IMR-90 (cell line): Measurements from ENCODE around the gene RRP15. TPM values are rescaled to one million over a fixed set of nuclear protein-coding genes. Genes with fewer than 3 reads are reported as not detected.

Source experiments
- ATAC-seq: fragments of 200-7000 bp; cut with Tn5 transposase; 2 replicates; pipeline ENCODE4 v1.9.1; 2020; ENCODE audit warnings: low read depth, mild to moderate bottlenecking, moderate library complexity
- BruUV-seq: library from RNA; stranded (reverse); fragments of 400-500 nt; replicated peaks from 2 replicates; lab custom pipeline; 2021; lab: Mats Ljungman, UMichigan
- CTCF ChIA-PET: fragments of 300-600 bp; formaldehyde crosslinking; extraction: SDS; loops from one replicate; lab custom pipeline; 2021; ENCODE audit warnings: antibody characterized with exemption; lab: Yijun Ruan, JAX
- POLR2A ChIA-PET: fragments of 300-600 bp; sonication (Branson Sonifier 250); formaldehyde crosslinking; loops from one replicate; lab custom pipeline; 2022; ENCODE audit warnings: antibody characterized with exemption; ENCODE audit not compliant: unreplicated experiment; lab: Charles Lee
- DNase-seq: peaks from one replicate; pipeline ENCODE4 v3.0.0; 2013
- H2AFZ ChIP-seq: replicated peaks from 2 replicates; pipeline ENCODE3; 2013; ENCODE audit warnings: low read length, mild to moderate bottlenecking; ENCODE audit not compliant: poor library complexity
- H2AK5ac ChIP-seq: 2 replicates; pipeline ENCODE4 v1.6.1; 2013; ENCODE audit warnings: low read depth, low read length, inconsistent platforms
- H2AK9ac ChIP-seq: replicated peaks from 2 replicates; pipeline ENCODE3; 2013; ENCODE audit warnings: mild to moderate bottlenecking, low read depth, low read length, moderate library complexity; ENCODE audit not compliant: poor library complexity
- H2BK120ac ChIP-seq: 2 replicates; pipeline ENCODE4 v1.6.1; 2013; ENCODE audit warnings: low read depth, low read length, inconsistent platforms
- H2BK15ac ChIP-seq: 3 replicates; pipeline ENCODE4 v1.6.1; 2013; ENCODE audit warnings: low read depth, low read length, inconsistent platforms
- H2BK20ac ChIP-seq: 2 replicates; pipeline ENCODE4 v1.6.1; 2013; ENCODE audit warnings: low read depth, mild to moderate bottlenecking, inconsistent platforms, low read length, moderate library complexity
- H2BK5ac ChIP-seq: 2 replicates; pipeline ENCODE4 v1.6.1; 2013; ENCODE audit warnings: mild to moderate bottlenecking, low read depth, low read length, inconsistent platforms; ENCODE audit not compliant: poor library complexity, severe bottlenecking
- H3K14ac ChIP-seq: replicated peaks from 2 replicates; pipeline ENCODE4 v1.6.1; 2013; ENCODE audit warnings: low read depth, low read length, inconsistent platforms
- H3K18ac ChIP-seq: 2 replicates; pipeline ENCODE4 v1.6.1; 2013; ENCODE audit warnings: low read depth, low read length, control low read depth
- H3K23ac ChIP-seq: 2 replicates; pipeline ENCODE4 v1.6.1; 2013; ENCODE audit warnings: low read depth, low read length, inconsistent platforms
- H3K27ac ChIP-seq: 2 replicates; pipeline ENCODE4 v1.5.1; 2013; ENCODE audit warnings: mild to moderate bottlenecking, control low read depth, low read length; ENCODE audit not compliant: insufficient read depth
- H3K27me3 ChIP-seq: 2 replicates; pipeline ENCODE4 v1.6.1; 2013; ENCODE audit warnings: low read length; ENCODE audit not compliant: control insufficient read depth, insufficient read depth
- H3K36me3 ChIP-seq: 2 replicates; pipeline ENCODE4 v1.6.1; 2013; ENCODE audit warnings: low read length, mixed read lengths; ENCODE audit not compliant: control insufficient read depth, insufficient read depth
- H3K4ac ChIP-seq: 2 replicates; pipeline ENCODE4 v1.6.1; 2013; ENCODE audit warnings: low read depth, low read length, inconsistent platforms
- H3K4me1 ChIP-seq: 2 replicates; pipeline ENCODE4 v1.6.1; 2013; ENCODE audit warnings: low read length, mixed read lengths; ENCODE audit not compliant: control insufficient read depth, insufficient read depth
- H3K4me2 ChIP-seq: 2 replicates; pipeline ENCODE4 v1.6.1; 2013; ENCODE audit warnings: low read depth, mild to moderate bottlenecking, control low read depth, low read length, moderate library complexity
- H3K4me3 ChIP-seq: 2 replicates; pipeline ENCODE4 v1.5.1; 2013; ENCODE audit warnings: low read depth, mild to moderate bottlenecking, control low read depth, low read length, moderate library complexity; ENCODE audit not compliant: insufficient read depth
- H3K56ac ChIP-seq: 2 replicates; pipeline ENCODE4 v1.6.1; 2013; ENCODE audit warnings: low read length, inconsistent platforms; ENCODE audit not compliant: insufficient read depth; ENCODE audit errors: extremely low read depth
- H3K79me1 ChIP-seq, 2 experiments: 2 replicates each; pipeline ENCODE4 v1.6.1; 2013; ENCODE audit warnings: low read length in 2 of 2, inconsistent platforms in 1 of 2, low read depth in 1 of 2
- H3K9ac ChIP-seq: 2 replicates; pipeline ENCODE4 v1.6.1; 2013; ENCODE audit warnings: low read depth, low read length, control low read depth
- H3K9me1 ChIP-seq: 2 replicates; pipeline ENCODE4 v1.6.1; 2013; ENCODE audit warnings: low read length, inconsistent platforms; ENCODE audit not compliant: insufficient read depth
- H3K9me3 ChIP-seq: 2 replicates; pipeline ENCODE4 v1.6.1; 2013; ENCODE audit warnings: low read length; ENCODE audit not compliant: control insufficient read depth, insufficient read depth
- H4K20me1 ChIP-seq: 2 replicates; pipeline ENCODE4 v1.6.1; 2013; ENCODE audit warnings: low read length, inconsistent platforms; ENCODE audit not compliant: insufficient read depth
- H4K5ac ChIP-seq: 2 replicates; pipeline ENCODE4 v1.6.1; 2013; ENCODE audit warnings: mild to moderate bottlenecking, low read depth, low read length, control low read depth
- H4K8ac ChIP-seq, 2 experiments: 2 replicates each; pipeline ENCODE4 v1.6.1; 2013; ENCODE audit warnings: low read depth in 2 of 2, low read length in 2 of 2, control low read depth in 1 of 2, inconsistent platforms in 1 of 2
- H4K91ac ChIP-seq: 2 replicates; pipeline ENCODE4 v1.6.1; 2013; ENCODE audit warnings: low read depth, low read length, inconsistent platforms; ENCODE audit not compliant: insufficient read depth
- BHLHE40 ChIP-seq: fragments of 150-350 bp; IDR thresholded peaks from 2 replicates; pipeline ENCODE4 v1.6.1; 2016; ENCODE audit warnings: mild to moderate bottlenecking, low read depth, low read length
- ELK1 ChIP-seq: fragments of 150-350 bp; IDR thresholded peaks from 2 replicates; pipeline ENCODE4 v1.6.1; 2016; ENCODE audit warnings: low read depth, mild to moderate bottlenecking, low read length, moderate library complexity, borderline replicate concordance
- USF2 ChIP-seq: fragments of 150-350 bp; IDR thresholded peaks from 2 replicates; pipeline ENCODE4 v1.6.1; 2017; ENCODE audit warnings: mild to moderate bottlenecking, antibody characterized with exemption, low read length, low read depth
- WGBS, 2 experiments: methylation state at CpG; one replicate each; pipeline versions ENCODE4 v1.1.5 to v1.1.7; 2013; ENCODE audit warnings: missing lambda C conversion rate in 2 of 2; ENCODE audit not compliant: insufficient read length in 1 of 2; ENCODE audit errors: extremely low coverage in 2 of 2; 5-methylcytosine and 5-hydroxymethylcytosine counted together
- dilution Hi-C: fragments of 300-500 bp; cut with HindIII; formaldehyde crosslinking; loops from one replicate; pipeline ENCODE4 v1.14.3; 2018; ENCODE audit warnings: low sequenced_read_pairs; ENCODE audit not compliant: unreplicated experiment
- in situ Hi-C: fragments of 300-500 bp; cut with MboI; formaldehyde crosslinking; loops from 3 replicates; pipeline ENCODE4 v1.14.3; 2019; ENCODE audit warnings: low sequenced_read_pairs, inconsistent platforms, mixed read lengths
- intact Hi-C: fragments of 100-400 bp; cut with micrococcal nuclease; formaldehyde crosslinking; loops from 2 replicates; pipeline ENCODE4 v1.10.0; 2022
- polyA plus RNA-seq, 3 experiments: library from polyadenylated mRNA; depleted of rRNA; stranded (reverse); fragments of >200 nt; gene quantifications; 2 replicates each; pipeline ENCODE4 v1.2.3, GENCODE V29; 2012; ENCODE audit warnings: low replicate concordance in 1 of 3
- total RNA-seq: library from RNA; depleted of rRNA; stranded (reverse); fragments of >200 nt; gene quantifications from 2 replicates; pipeline ENCODE4 v1.2.3, GENCODE V29; 2012

Gene RRP15
- total and polyA plus RNA-seq, 2 of the 4 experiments (the other 2 are of a cell fraction), result 3.1 to 4.1 TPM

- Histone ChIP-seq H2AFZ (no peak overlapping the region), H3K27ac (no peak overlapping the region), H3K36me3 (no peaks in the 10 kb centered on the region), H3K4me2 (no peak overlapping the region), H3K18ac (no peak overlapping the region), H3K56ac (no peak overlapping the region), H3K4ac (no peak overlapping the region), H3K79me1 (peaks cover 11 to 12% of the 10 kb centered on the region in 2 experiments), H4K20me1 (no peaks in the 10 kb centered on the region), H3K4me1 (peaks cover 2% of the 10 kb centered on the region), H2AK9ac (no peak overlapping the region), H4K8ac (no peak overlapping the region), H3K9me3 (peaks cover 2% of the 10 kb centered on the region; the same call in 1 of the 2 replicates), H2BK120ac (no peak overlapping the region), H2BK15ac (no peak overlapping the region), H2BK5ac (no peak overlapping the region), H3K23ac (no peak overlapping the region), H3K27me3 (no peaks in the 10 kb centered on the region), H4K5ac (no peak overlapping the region), H2BK20ac (no peak overlapping the region), H3K4me3 (no peak overlapping the region), H2AK5ac (no peak overlapping the region), H3K14ac (no peak overlapping the region), H3K9me1 (no peaks in the 10 kb centered on the region), H4K91ac (no peak overlapping the region), H3K9ac (no peak overlapping the region)
- DNase-seq (no peak), ATAC-seq (no peak)
- dilution Hi-C loops (no loop called here), in situ Hi-C loops (no loop called here), intact Hi-C loops (no loop called here)
- no peak for TF ChIP-seq ELK1
- no peak for TF ChIP-seq BHLHE40
- no peak for TF ChIP-seq USF2
- ChIA-PET CTCF (no interaction called here), POLR2A (no interaction called here)
- WGBS, 2 experiments, result no CpG with 5 or more reads among the region's 4 CpGs
- no TSS peak for BruUV-seq
Observed at GRCh38 chr1:218281285-218281684, 3.8 kb upstream of the RRP15 start.
